HT-29 (cell line): ENCODE results near the gene TGFBI. TPM values are rescaled to one million over a fixed set of nuclear protein-coding genes. Genes with fewer than 3 reads are reported as not detected.
"Not testable (repeated sequence)": the region's sequence is repeated elsewhere in the genome, so short reads cannot be mapped to it uniquely, and the experiment has no call there.

ENCODE experiments used
- DNase-seq: peaks from one replicate; pipeline ENCODE4 v3.0.0-alpha.2; 2015; ENCODE audit warnings: low spot score
- total RNA-seq: library from RNA; depleted of rRNA; stranded (reverse); fragments of >200 nt; shearing (Covaris generic); gene quantifications from 2 replicates; pipeline ENCODE4 v1.2.3, GENCODE V29; 2014

TGFBI gene
- total RNA-seq, 1 experiment from 2014 or later = 37.2 TPM

- DNase-seq = not testable (repeated sequence)
These were observed 16.2 kb downstream of the TGFBI start for GRCh38 chr5:136045026-136045425.

- DNase-seq = no peak
These were observed 17.5 kb downstream of the TGFBI start for GRCh38 chr5:136046246-136046645.

GRCh38 chr5:136047858-136048257, 19.1 kb downstream of the TGFBI start:
- no peak for DNase-seq

- no peak for DNase-seq
These were observed 20.2 kb downstream of the TGFBI start for GRCh38 chr5:136048966-136049365.

- DNase-seq = no peak
These were observed 22.9 kb downstream of the TGFBI start for GRCh38 chr5:136051486-136052220.

- DNase-seq = no peak
These were observed 24.0 kb downstream of the TGFBI start for GRCh38 chr5:136052692-136053335.

- peak; percentile 92 for DNase-seq
These were observed 24.8 kb downstream of the TGFBI start for GRCh38 chr5:136053336-136054141.

- DNase-seq = no peak
These were observed 25.6 kb downstream of the TGFBI start for GRCh38 chr5:136054142-136055019.

- no peak for DNase-seq
These were observed 27.0 kb downstream of the TGFBI start for GRCh38 chr5:136055612-136056309.

GRCh38 chr5:136056336-136056735, 27.5 kb downstream of the TGFBI start:
- DNase-seq = no peak

GRCh38 chr5:136056771-136057335, 28.1 kb downstream of the TGFBI start:
- no peak for DNase-seq

GRCh38 chr5:136057401-136058038, 28.7 kb downstream of the TGFBI start:
- no peak for DNase-seq

- peak; percentile 57 for DNase-seq
These were observed 29.5 kb downstream of the TGFBI start for GRCh38 chr5:136058039-136058971.

GRCh38 chr5:136058972-136059354, 30.2 kb downstream of the TGFBI start:
- no peak for DNase-seq

- no peak for DNase-seq
These were observed 32.2 kb downstream of the TGFBI start for GRCh38 chr5:136060963-136061362.

- no peak for DNase-seq
These were observed 33.0 kb downstream of the TGFBI start for GRCh38 chr5:136061630-136062365.

GRCh38 chr5:136062366-136063274, 33.8 kb downstream of the TGFBI start:
- DNase-seq = peak; percentile 81
